ENCODE data around the gene NFKBIB.

NFKBIB gene

GRCh38 chr19:38904581-38905539 is 5.1 kb downstream of the NFKBIB start:
- Histone ChIP-seq H3K27me3 (ENCODE audit: control insufficient read depth, insufficient read depth, low read length) (no peaks in the 10 kb centered on the region), H3K79me2 (peaks cover 3% of the 10 kb centered on the region), H3K4me3 (ENCODE audit: low read depth, low read length) (no peak overlapping the region), H3K27ac (no peak overlapping the region), H3K36me3 (ENCODE audit: control insufficient read depth, insufficient read depth, low read length) (no peaks in the 10 kb centered on the region), H3K9ac (no peak overlapping the region), H3K4me2 (ENCODE audit: low read length) (no peak overlapping the region), H3K9me3 (ENCODE audit: control insufficient read depth, low read length) (no peaks in the 10 kb centered on the region), H2AFZ (no peak overlapping the region), H3K4me1 (no peaks in the 10 kb centered on the region)
- no peak for TF ChIP-seq CTCF (IDR thresholded peaks at IDR 0.05)

GRCh38 chr19:38905620-38906019 is 5.9 kb downstream of the NFKBIB start:
- H3K4me3 ChIP-seq (ENCODE audit: low read depth, low read length) = no peak overlapping the region
- no peaks in the 10 kb centered on the region for H3K36me3 ChIP-seq (ENCODE audit: control insufficient read depth, insufficient read depth, low read length)
- no peak overlapping the region for H2AFZ ChIP-seq
- H3K9ac ChIP-seq = no peak overlapping the region
- no peaks in the 10 kb centered on the region for H3K4me1 ChIP-seq
- H3K27me3 ChIP-seq (ENCODE audit: control insufficient read depth, insufficient read depth, low read length) = no peaks in the 10 kb centered on the region
- no peak overlapping the region for H3K27ac ChIP-seq
- TF ChIP-seq CTCF (IDR thresholded peaks at IDR 0.05) = no peak
- no peak overlapping the region for H3K4me2 ChIP-seq (ENCODE audit: low read length)
- H3K9me3 ChIP-seq (ENCODE audit: control insufficient read depth, low read length) = no peaks in the 10 kb centered on the region
- H3K79me2 ChIP-seq = peaks cover 3% of the 10 kb centered on the region

- no peak overlapping the region for H3K9ac ChIP-seq
- no peak overlapping the region for H3K4me2 ChIP-seq (ENCODE audit: low read length)
- H3K36me3 ChIP-seq (ENCODE audit: control insufficient read depth, insufficient read depth, low read length) = no peaks in the 10 kb centered on the region
- H3K27me3 ChIP-seq (ENCODE audit: control insufficient read depth, insufficient read depth, low read length) = no peaks in the 10 kb centered on the region
- H2AFZ ChIP-seq = no peak overlapping the region
- H3K27ac ChIP-seq = no peak overlapping the region
- no peak for TF ChIP-seq CTCF (IDR thresholded peaks at IDR 0.05)
- no peak overlapping the region for H3K4me3 ChIP-seq (ENCODE audit: low read depth, low read length)
- H3K79me2 ChIP-seq = peaks cover 3% of the 10 kb centered on the region
- H3K4me1 ChIP-seq = no peaks in the 10 kb centered on the region
- H3K9me3 ChIP-seq (ENCODE audit: control insufficient read depth, low read length) = no peaks in the 10 kb centered on the region
Measured at GRCh38 chr19:38907227-38907626, 7.5 kb downstream of the NFKBIB start.

- Histone ChIP-seq H3K4me3 (ENCODE audit: low read depth, low read length) (no peak overlapping the region), H3K36me3 (ENCODE audit: control insufficient read depth, insufficient read depth, low read length) (no peaks in the 10 kb centered on the region), H3K79me2 (peaks cover 3% of the 10 kb centered on the region), H3K27ac (no peak overlapping the region), H2AFZ (no peak overlapping the region), H3K4me2 (ENCODE audit: low read length) (no peak overlapping the region), H3K4me1 (no peaks in the 10 kb centered on the region), H3K27me3 (ENCODE audit: control insufficient read depth, insufficient read depth, low read length) (no peaks in the 10 kb centered on the region), H3K9me3 (ENCODE audit: control insufficient read depth, low read length) (no peaks in the 10 kb centered on the region), H3K9ac (no peak overlapping the region)
- no peak for TF ChIP-seq CTCF (IDR thresholded peaks at IDR 0.05)
Measured at GRCh38 chr19:38907670-38908069, 7.9 kb downstream of the NFKBIB start.

GRCh38 chr19:38908911-38909310 is 9.1 kb downstream of the NFKBIB start:
- Histone ChIP-seq H3K36me3 (ENCODE audit: control insufficient read depth, insufficient read depth, low read length) (no peaks in the 10 kb centered on the region), H2AFZ (no peak overlapping the region), H3K9me3 (ENCODE audit: control insufficient read depth, low read length) (no peaks in the 10 kb centered on the region), H3K4me2 (ENCODE audit: low read length) (no peak overlapping the region), H3K27ac (no peak overlapping the region), H3K4me3 (ENCODE audit: low read depth, low read length) (no peak overlapping the region), H3K27me3 (ENCODE audit: control insufficient read depth, insufficient read depth, low read length) (no peaks in the 10 kb centered on the region), H3K4me1 (no peaks in the 10 kb centered on the region), H3K79me2 (no peaks in the 10 kb centered on the region), H3K9ac (no peak overlapping the region)
- no peak for TF ChIP-seq CTCF (IDR thresholded peaks at IDR 0.05)
